Measurements from ENCODE around the gene PCDHGA4.

The PCDHGA4 gene

GRCh38 chr5:141363952-141364660 lies 9.3 kb downstream of the PCDHGA4 start, which contains the start of gene PCDHGA5:
Gene PCDHGA5 (plus strand): TSS chr5:141364162. CDS start chr5:141364331, 169 bp downstream.
- no peak within 1 kb of the TSS for H3K9ac ChIP-seq (ENCODE audit: low read length)
- H3K4me1 ChIP-seq (ENCODE audit: insufficient read depth, low read length, severe bottlenecking): no peaks in the 10 kb centered on the region
- H3K27me3 ChIP-seq (ENCODE audit: insufficient read depth, low read length): no peaks in the 10 kb centered on the region
- no peaks in the 10 kb centered on the region for H3K79me2 ChIP-seq (ENCODE audit: insufficient read depth, low read length)
- no peak within 1 kb of the TSS for H2AFZ ChIP-seq (ENCODE audit: low read length)
- H4K20me1 ChIP-seq (ENCODE audit: insufficient read depth, low read length): no peaks in the 10 kb centered on the region
- no peak within 1 kb of the TSS for H3K4me3 ChIP-seq (ENCODE audit: low read depth, low read length, poor library complexity, severe bottlenecking)
- H3K9me2 ChIP-seq (ENCODE audit: low read depth, low read length): no peaks in the 10 kb centered on the region
- TF ChIP-seq CTCF (IDR thresholded peaks at IDR 0.05; ENCODE audit: low read length): no peak
- no peak for TF ChIP-seq EZH2 (IDR thresholded peaks at IDR 0.05; ENCODE audit: borderline replicate concordance, low read length)
- no peak within 1 kb of the TSS for H3K4me2 ChIP-seq (ENCODE audit: low read length)
- H3F3A ChIP-seq (ENCODE audit: insufficient read depth, low read length): no peaks in the 10 kb centered on the region
- no peak within 1 kb of the TSS for H3K27ac ChIP-seq (ENCODE audit: low read depth, low read length, poor library complexity, severe bottlenecking)
- peaks cover 37% of the 10 kb centered on the region for H3K9me3 ChIP-seq (ENCODE audit: low read length)
- no peaks in the 10 kb centered on the region for H3K36me3 ChIP-seq (ENCODE audit: insufficient read depth, low read length)

- Histone ChIP-seq H3F3A (ENCODE audit: insufficient read depth, low read length) (no peaks in the 10 kb centered on the region), H3K9me2 (ENCODE audit: low read depth, low read length) (no peaks in the 10 kb centered on the region), H3K4me1 (ENCODE audit: insufficient read depth, low read length, severe bottlenecking) (no peaks in the 10 kb centered on the region), H3K36me3 (ENCODE audit: insufficient read depth, low read length) (no peaks in the 10 kb centered on the region), H2AFZ (ENCODE audit: low read length) (no peak overlapping the region), H3K9ac (ENCODE audit: low read length) (no peak overlapping the region), H4K20me1 (ENCODE audit: insufficient read depth, low read length) (no peaks in the 10 kb centered on the region), H3K9me3 (ENCODE audit: low read length) (peaks cover 32% of the 10 kb centered on the region), H3K4me2 (ENCODE audit: low read length) (no peak overlapping the region), H3K4me3 (ENCODE audit: low read depth, low read length, poor library complexity, severe bottlenecking) (no peak overlapping the region), H3K27me3 (ENCODE audit: insufficient read depth, low read length) (no peaks in the 10 kb centered on the region), H3K79me2 (ENCODE audit: insufficient read depth, low read length) (no peaks in the 10 kb centered on the region), H3K27ac (ENCODE audit: low read depth, low read length, poor library complexity, severe bottlenecking) (no peak overlapping the region)
- TF ChIP-seq CTCF (IDR thresholded peaks at IDR 0.05; ENCODE audit: low read length): no peak
Observed at GRCh38 chr5:141366016-141366896, 11.4 kb downstream of the PCDHGA4 start.

GRCh38 chr5:141369994-141370848 lies 15.4 kb downstream of the PCDHGA4 start, which contains the start of gene PCDHGB3:
Gene PCDHGB3 (plus strand): TSS chr5:141370242. CDS start chr5:141370395, 153 bp downstream.
- H3K27ac ChIP-seq (ENCODE audit: low read depth, low read length, poor library complexity, severe bottlenecking): no peak within 1 kb of the TSS
- no peaks in the 10 kb centered on the region for H3K27me3 ChIP-seq (ENCODE audit: insufficient read depth, low read length)
- no peaks in the 10 kb centered on the region for H3K36me3 ChIP-seq (ENCODE audit: insufficient read depth, low read length)
- H3K79me2 ChIP-seq (ENCODE audit: insufficient read depth, low read length): no peaks in the 10 kb centered on the region
- H2AFZ ChIP-seq (ENCODE audit: low read length): no peak within 1 kb of the TSS
- no peaks in the 10 kb centered on the region for H3K9me2 ChIP-seq (ENCODE audit: low read depth, low read length)
- H3F3A ChIP-seq (ENCODE audit: insufficient read depth, low read length): no peaks in the 10 kb centered on the region
- TF ChIP-seq EZH2 (IDR thresholded peaks at IDR 0.05; ENCODE audit: borderline replicate concordance, low read length) (no peak), CTCF (IDR thresholded peaks at IDR 0.05; ENCODE audit: low read length) (0 out of 2 replicates have a peak, but pooled peaks have one; percentile 13)
- no peak within 1 kb of the TSS for H3K4me2 ChIP-seq (ENCODE audit: low read length)
- no peak within 1 kb of the TSS for H3K9ac ChIP-seq (ENCODE audit: low read length)
- H3K9me3 ChIP-seq (ENCODE audit: low read length): peaks cover 27% of the 10 kb centered on the region
- H3K4me3 ChIP-seq (ENCODE audit: low read depth, low read length, poor library complexity, severe bottlenecking): no peak within 1 kb of the TSS
- no peaks in the 10 kb centered on the region for H3K4me1 ChIP-seq (ENCODE audit: insufficient read depth, low read length, severe bottlenecking)
- H4K20me1 ChIP-seq (ENCODE audit: insufficient read depth, low read length): no peaks in the 10 kb centered on the region

All from OCI-LY1 (cell line).